ENCODE data around the gene POU4F3. TPM values are rescaled to one million over a fixed set of nuclear protein-coding genes. Genes with fewer than 3 reads are reported as not detected.

Gene POU4F3
- total RNA-seq, 1 donor from 2014 or later, result 0.19 TPM

DNA sequence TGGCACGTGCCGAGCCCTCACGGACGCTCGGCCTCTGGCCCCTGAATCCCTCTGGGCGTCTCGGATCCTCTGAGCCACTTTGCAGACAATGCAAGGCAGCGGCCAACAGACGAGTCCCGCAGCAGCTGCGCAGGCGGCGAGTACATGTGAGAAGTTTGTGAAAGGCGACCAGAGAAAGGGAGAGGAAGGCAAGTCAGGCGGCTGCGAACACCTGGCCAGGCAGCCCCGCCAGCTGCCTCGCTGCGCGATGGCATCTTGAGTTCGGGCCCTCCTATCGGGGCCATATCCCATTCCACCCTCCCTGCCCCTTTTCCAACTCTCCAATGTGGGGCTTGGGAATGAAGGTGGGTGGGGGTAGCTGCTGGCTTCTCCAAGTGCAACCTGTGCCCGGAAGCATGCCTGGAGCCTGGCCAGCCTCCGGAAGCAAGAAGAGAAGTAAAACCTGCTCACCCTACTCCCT is 4.5 kb upstream of the POU4F3 start:
- Mint-ChIP-seq H3K9me3 (peaks cover 6% of the 10 kb centered on the region), H3K27me3 (peaks cover 96% of the 10 kb centered on the region), H3K27ac (no peak overlapping the region), H3K36me3 (no peaks in the 10 kb centered on the region), H3K4me1 (ENCODE audit: unreplicated experiment) (peaks cover under 1% of the 10 kb centered on the region), H3K4me3 (no peak overlapping the region)
- no peak for TF ChIP-seq CTCF (conservative IDR thresholded peaks at IDR 0.05)
- no peak for DNase-seq (ENCODE audit: extremely low spot score, unreplicated experiment)

GRCh38 chr5:146336197-146336596 is 2.4 kb upstream of the POU4F3 start:
- H3K9me3 Mint-ChIP-seq, result peaks cover 6% of the 10 kb centered on the region
- H3K27ac Mint-ChIP-seq, result no peak overlapping the region
- H3K4me3 Mint-ChIP-seq, result no peak overlapping the region
- peaks cover 98% of the 10 kb centered on the region for H3K27me3 Mint-ChIP-seq
- no peak for DNase-seq (ENCODE audit: extremely low spot score, unreplicated experiment)
- H3K4me1 Mint-ChIP-seq (ENCODE audit: unreplicated experiment), result peaks cover 5% of the 10 kb centered on the region
- no peak for TF ChIP-seq CTCF (conservative IDR thresholded peaks at IDR 0.05)
- no peaks in the 10 kb centered on the region for H3K36me3 Mint-ChIP-seq

GRCh38 chr5:146337264-146337904 is 1.3 kb upstream of the POU4F3 start:
- no peak for DNase-seq (ENCODE audit: extremely low spot score, unreplicated experiment)
- Mint-ChIP-seq H3K27me3 (peaks cover 100% of the 10 kb centered on the region), H3K4me3 (no peak overlapping the region), H3K36me3 (no peaks in the 10 kb centered on the region), H3K9me3 (peaks cover 6% of the 10 kb centered on the region), H3K4me1 (ENCODE audit: unreplicated experiment) (peaks cover 5% of the 10 kb centered on the region), H3K27ac (no peak overlapping the region)
- TF ChIP-seq CTCF (conservative IDR thresholded peaks at IDR 0.05), result no peak

- H3K4me3 Mint-ChIP-seq, result peak overlapping the region; percentile 33
- H3K9me3 Mint-ChIP-seq, result peaks cover 6% of the 10 kb centered on the region
- TF ChIP-seq CTCF (conservative IDR thresholded peaks at IDR 0.05), result no peak
- H3K27me3 Mint-ChIP-seq, result peaks cover 100% of the 10 kb centered on the region
- DNase-seq (ENCODE audit: extremely low spot score, unreplicated experiment), result no peak
- H3K36me3 Mint-ChIP-seq, result no peaks in the 10 kb centered on the region
- peaks cover 5% of the 10 kb centered on the region for H3K4me1 Mint-ChIP-seq (ENCODE audit: unreplicated experiment)
- H3K27ac Mint-ChIP-seq, result no peak overlapping the region
These were observed 711 bp upstream of the POU4F3 start for GRCh38 chr5:146337928-146338327.

GRCh38 chr5:146339715-146340259 is 1.1 kb downstream of the POU4F3 start:
- Mint-ChIP-seq H3K27me3 (peaks cover 100% of the 10 kb centered on the region), H3K36me3 (no peaks in the 10 kb centered on the region), H3K4me3 (peak overlapping the region; percentile 22), H3K4me1 (ENCODE audit: unreplicated experiment) (peaks cover 5% of the 10 kb centered on the region), H3K27ac (no peak overlapping the region), H3K9me3 (no peaks in the 10 kb centered on the region)
- no peak for TF ChIP-seq CTCF (conservative IDR thresholded peaks at IDR 0.05)
- DNase-seq (ENCODE audit: extremely low spot score, unreplicated experiment), result no peak
